ENCODE measurements around the gene PARD3B.

PARD3B gene

DNA sequence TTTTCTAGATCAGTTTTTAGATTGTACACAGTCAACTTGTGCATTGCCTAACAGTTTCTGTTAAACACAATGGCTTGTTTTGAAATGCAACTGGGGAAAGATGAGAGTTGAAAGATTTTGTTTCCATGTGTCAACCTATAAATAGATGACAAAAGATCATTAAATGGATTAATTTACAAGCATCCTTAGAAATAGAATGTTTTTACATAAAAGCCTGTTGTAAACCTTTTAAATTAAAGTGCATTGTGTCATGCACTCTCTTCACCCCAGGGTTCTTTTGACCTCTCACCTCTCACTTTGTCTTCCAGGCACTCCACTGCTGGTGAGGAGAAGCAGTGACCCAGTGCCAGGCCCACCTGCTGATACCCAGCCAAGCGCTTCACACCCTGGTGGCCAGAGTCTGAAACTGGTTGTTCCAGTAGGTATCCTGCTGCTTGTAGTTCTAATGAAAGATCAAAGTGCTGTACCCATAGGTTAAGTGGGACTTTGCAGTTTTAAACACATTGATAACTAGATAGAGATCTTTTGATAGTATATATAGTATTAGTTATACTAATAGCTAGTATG lies 502.1 kb downstream of the PARD3B start:
- Histone ChIP-seq H3K4me3 (ENCODE audit: control insufficient read depth in 1 of 7, extremely low read depth in 1 of 7, insufficient read depth in 4 of 7, low read depth in 2 of 7, low read length in 6 of 7) (no peak overlapping the region), H3K9me3 (ENCODE audit: control extremely low read depth in 1 of 5, control insufficient read depth in 4 of 5, insufficient read depth in 2 of 5, low read depth in 1 of 5, low read length in 4 of 5) (peaks cover 0 to 9% (median 2%) of the 10 kb centered on the region in 5 experiments), H3K27ac (ENCODE audit: insufficient read depth in 1 of 2, low read depth in 1 of 2, low read length in 2 of 2, poor library complexity in 1 of 2, severe bottlenecking in 2 of 2) (no peak overlapping the region), H3K27me3 (replicated peaks in 2 of 5; ENCODE audit: control insufficient read depth in 4 of 5, insufficient read depth in 5 of 5, low read length in 4 of 5) (no peaks in the 10 kb centered on the region), H3K36me3 (ENCODE audit: control insufficient read depth in 4 of 4, insufficient read depth in 4 of 4, low read length in 3 of 4) (no peaks in the 10 kb centered on the region), H3K4me1 (ENCODE audit: control extremely low read depth in 1 of 4, control insufficient read depth in 4 of 4, insufficient read depth in 4 of 4, low read length in 3 of 4) (peaks cover 0 to 3% (median 0%) of the 10 kb centered on the region in 4 experiments)
- CTCF ChIA-PET: no interaction called here
- DNase-seq: no peak
- no CpG with 5 or more reads among the region's 1 CpG for WGBS (ENCODE audit: insufficient coverage)
- POLR2A ChIA-PET: no interaction called here

DNA sequence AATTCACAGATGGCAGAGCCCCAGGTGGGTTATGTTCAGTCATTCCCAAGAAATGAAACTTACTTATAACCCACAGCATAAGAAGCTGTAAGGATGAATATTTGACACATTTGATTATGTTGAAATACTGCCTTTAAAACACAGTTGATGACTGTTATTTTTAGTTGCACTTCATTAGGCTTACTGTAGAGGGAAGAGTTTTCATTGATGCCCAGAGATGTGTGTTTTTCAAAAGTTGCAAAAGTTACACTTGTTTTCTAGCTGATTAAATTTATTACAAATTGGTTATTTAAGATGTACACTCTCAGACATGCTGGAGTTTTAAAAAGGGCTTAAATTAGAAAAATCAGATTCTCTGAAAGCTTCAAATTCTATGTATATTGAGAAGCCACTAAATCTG lies 506.1 kb downstream of the PARD3B start:
- Histone ChIP-seq H3K4me3 (ENCODE audit: control insufficient read depth in 1 of 7, extremely low read depth in 1 of 7, insufficient read depth in 4 of 7, low read depth in 2 of 7, low read length in 6 of 7) (no peak overlapping the region), H3K9me3 (ENCODE audit: control extremely low read depth in 1 of 5, control insufficient read depth in 4 of 5, insufficient read depth in 2 of 5, low read depth in 1 of 5, low read length in 4 of 5) (peaks cover 0 to 9% (median 2%) of the 10 kb centered on the region in 5 experiments), H3K4me1 (ENCODE audit: control extremely low read depth in 1 of 4, control insufficient read depth in 4 of 4, insufficient read depth in 4 of 4, low read length in 3 of 4) (peaks cover 0 to 5% (median 2%) of the 10 kb centered on the region in 4 experiments), H3K36me3 (ENCODE audit: control insufficient read depth in 4 of 4, insufficient read depth in 4 of 4, low read length in 3 of 4) (no peaks in the 10 kb centered on the region), H3K27me3 (replicated peaks in 2 of 5; ENCODE audit: control insufficient read depth in 4 of 5, insufficient read depth in 5 of 5, low read length in 4 of 5) (no peaks in the 10 kb centered on the region), H3K27ac (ENCODE audit: insufficient read depth in 1 of 2, low read depth in 1 of 2, low read length in 2 of 2, poor library complexity in 1 of 2, severe bottlenecking in 2 of 2) (no peak overlapping the region)
- ChIA-PET CTCF (no interaction called here), POLR2A (no interaction called here)
- DNase-seq: no peak

DNA sequence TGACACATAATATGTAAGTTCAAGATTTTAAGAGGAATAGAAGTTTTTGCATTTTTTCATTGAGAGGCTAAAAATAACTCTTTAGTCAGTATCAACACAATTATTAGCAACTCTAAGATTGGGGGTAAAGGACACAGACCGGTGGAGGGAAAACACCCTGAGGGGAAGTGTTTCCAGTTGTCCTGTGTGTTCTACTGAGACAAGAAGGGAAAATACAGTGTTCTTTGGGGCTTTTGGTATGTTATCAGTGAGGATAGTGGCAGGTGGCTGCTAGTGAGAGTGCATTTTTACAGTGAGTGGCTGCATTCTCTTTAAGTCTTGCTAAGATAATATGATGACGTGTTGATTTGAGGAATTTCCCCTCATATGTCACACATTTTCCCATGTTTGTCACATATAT lies 507.5 kb downstream of the PARD3B start:
- POLR2A ChIA-PET: no interaction called here
- 86% methylated on average over 1 of the region's 2 CpGs for WGBS (ENCODE audit: insufficient coverage)

DNA sequence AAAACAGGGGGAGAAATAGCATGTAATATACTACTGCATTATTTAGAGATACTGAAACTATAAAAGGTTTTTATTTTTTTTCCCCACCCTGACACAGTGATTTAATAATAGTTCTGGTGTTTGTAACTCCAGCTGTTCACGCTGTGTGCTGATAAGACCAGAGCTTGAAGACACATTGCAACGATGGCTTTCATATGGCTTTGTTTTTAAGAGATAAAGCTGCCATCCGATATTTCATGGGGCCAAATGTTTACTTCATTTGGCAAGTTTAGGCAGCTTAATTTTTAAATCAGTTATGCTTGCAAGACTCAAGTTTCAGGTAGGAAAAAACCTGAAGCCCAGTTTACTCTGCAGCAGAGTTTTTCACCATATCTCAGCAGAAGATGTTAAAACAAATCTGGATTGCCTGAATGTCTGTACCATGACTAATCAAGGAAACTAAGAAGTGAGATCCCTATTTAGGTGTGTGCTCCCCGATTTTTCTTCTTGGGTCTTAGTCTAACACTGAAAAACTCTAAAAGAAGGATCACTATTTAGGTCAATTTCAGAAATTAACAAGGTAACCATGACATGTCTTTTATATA lies 508.6 kb downstream of the PARD3B start:
- peaks cover 0 to 11% (median 2%) of the 10 kb centered on the region in 5 experiments for H3K9me3 ChIP-seq (ENCODE audit: control extremely low read depth in 1 of 5, control insufficient read depth in 4 of 5, insufficient read depth in 2 of 5, low read depth in 1 of 5, low read length in 4 of 5)
- ChIA-PET CTCF (no interaction called here), POLR2A (no interaction called here)
- H3K27ac ChIP-seq (ENCODE audit: insufficient read depth in 1 of 2, low read depth in 1 of 2, low read length in 2 of 2, poor library complexity in 1 of 2, severe bottlenecking in 2 of 2): no peak overlapping the region
- peak; percentile 45 to 90 (median 82) for DNase-seq
- peaks cover 0 to 5% (median 2%) of the 10 kb centered on the region in 4 experiments for H3K4me1 ChIP-seq (ENCODE audit: control extremely low read depth in 1 of 4, control insufficient read depth in 4 of 4, insufficient read depth in 4 of 4, low read length in 3 of 4)
- no peaks in the 10 kb centered on the region for H3K36me3 ChIP-seq (ENCODE audit: control insufficient read depth in 4 of 4, insufficient read depth in 4 of 4, low read length in 3 of 4)
- H3K27me3 ChIP-seq (replicated peaks in 2 of 5; ENCODE audit: control insufficient read depth in 4 of 5, insufficient read depth in 5 of 5, low read length in 4 of 5): no peaks in the 10 kb centered on the region
- no peak overlapping the region for H3K4me3 ChIP-seq (ENCODE audit: control insufficient read depth in 1 of 7, extremely low read depth in 1 of 7, insufficient read depth in 4 of 7, low read depth in 2 of 7, low read length in 6 of 7)
- 0% methylated on average over 3 of the region's 4 CpGs for WGBS (ENCODE audit: insufficient coverage)

More for the DNA sequence above, 507.5 kb downstream of the PARD3B start:
- H3K9me3 ChIP-seq (ENCODE audit: control extremely low read depth in 1 of 5, control insufficient read depth in 4 of 5, insufficient read depth in 2 of 5, low read depth in 1 of 5, low read length in 4 of 5): peaks cover 0 to 9% (median 2%) of the 10 kb centered on the region in 5 experiments
- no peak overlapping the region for H3K4me3 ChIP-seq (ENCODE audit: control insufficient read depth in 1 of 7, extremely low read depth in 1 of 7, insufficient read depth in 4 of 7, low read depth in 2 of 7, low read length in 6 of 7)
- H3K36me3 ChIP-seq (ENCODE audit: control insufficient read depth in 4 of 4, insufficient read depth in 4 of 4, low read length in 3 of 4): no peaks in the 10 kb centered on the region
- H3K4me1 ChIP-seq (ENCODE audit: control extremely low read depth in 1 of 4, control insufficient read depth in 4 of 4, insufficient read depth in 4 of 4, low read length in 3 of 4): peaks cover 0 to 5% (median 2%) of the 10 kb centered on the region in 4 experiments
- H3K27me3 ChIP-seq (replicated peaks in 2 of 5; ENCODE audit: control insufficient read depth in 4 of 5, insufficient read depth in 5 of 5, low read length in 4 of 5): no peaks in the 10 kb centered on the region
- no peak overlapping the region for H3K27ac ChIP-seq (ENCODE audit: insufficient read depth in 1 of 2, low read depth in 1 of 2, low read length in 2 of 2, poor library complexity in 1 of 2, severe bottlenecking in 2 of 2)
- CTCF ChIA-PET: no interaction called here
- peak in 2 of 3 donors; percentile 10 to 16 for DNase-seq

DNA sequence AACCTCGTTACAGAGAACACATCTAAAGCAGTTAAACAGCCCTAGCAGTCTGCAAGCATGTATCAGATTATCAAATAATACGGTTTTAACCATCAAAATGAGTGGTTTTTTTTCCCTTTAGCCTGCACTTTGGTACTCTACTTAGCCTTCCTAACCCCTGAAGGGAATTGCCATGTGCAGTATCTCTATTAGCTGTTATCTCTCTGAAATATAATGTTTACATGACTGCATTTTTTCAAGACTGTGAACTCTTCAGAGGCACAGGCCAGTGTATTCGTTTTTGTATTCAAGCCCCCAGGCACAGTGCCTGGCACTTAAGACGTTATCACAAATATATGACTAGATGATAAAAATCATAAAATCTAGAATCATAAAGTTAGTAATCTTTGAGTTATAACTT lies 509.5 kb downstream of the PARD3B start:
- H3K4me1 ChIP-seq (ENCODE audit: control extremely low read depth in 1 of 4, control insufficient read depth in 4 of 4, insufficient read depth in 4 of 4, low read length in 3 of 4): peaks cover 0 to 5% (median 2%) of the 10 kb centered on the region in 4 experiments
- 100% methylated on average over 2 of the region's 4 CpGs for WGBS (ENCODE audit: insufficient coverage)
- POLR2A ChIA-PET: no interaction called here
- no peak overlapping the region for H3K27ac ChIP-seq (ENCODE audit: insufficient read depth in 1 of 2, low read depth in 1 of 2, low read length in 2 of 2, poor library complexity in 1 of 2, severe bottlenecking in 2 of 2)
- H3K36me3 ChIP-seq (ENCODE audit: control insufficient read depth in 4 of 4, insufficient read depth in 4 of 4, low read length in 3 of 4): no peaks in the 10 kb centered on the region
- H3K27me3 ChIP-seq (replicated peaks in 2 of 5; ENCODE audit: control insufficient read depth in 4 of 5, insufficient read depth in 5 of 5, low read length in 4 of 5): no peaks in the 10 kb centered on the region
- H3K4me3 ChIP-seq (ENCODE audit: control insufficient read depth in 1 of 7, extremely low read depth in 1 of 7, insufficient read depth in 4 of 7, low read depth in 2 of 7, low read length in 6 of 7): no peak overlapping the region
- DNase-seq: no peak
- CTCF ChIA-PET: no interaction called here
- peaks cover 0 to 5% (median 0%) of the 10 kb centered on the region in 5 experiments for H3K9me3 ChIP-seq (ENCODE audit: control extremely low read depth in 1 of 5, control insufficient read depth in 4 of 5, insufficient read depth in 2 of 5, low read depth in 1 of 5, low read length in 4 of 5)

DNA sequence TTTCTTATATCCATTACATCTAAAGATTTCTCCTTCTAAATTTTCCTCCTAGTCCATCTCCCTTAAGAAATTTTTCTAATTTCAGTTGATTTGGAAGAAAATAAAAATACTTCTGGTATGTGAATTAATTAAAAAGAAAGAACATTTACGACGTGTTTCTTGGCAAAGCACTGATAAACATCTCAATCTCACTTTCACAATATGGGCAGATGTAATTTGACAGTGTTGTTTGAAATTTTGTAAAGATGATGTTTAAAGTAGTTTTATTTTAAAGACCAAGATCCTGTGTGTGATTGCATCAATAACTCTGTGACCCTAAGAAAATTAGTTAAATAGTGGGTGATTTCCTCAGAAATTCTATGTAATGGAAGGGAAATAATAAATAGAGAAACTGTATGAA lies 510.0 kb downstream of the PARD3B start:
- ChIA-PET POLR2A (no interaction called here), CTCF (no interaction called here)
- DNase-seq: no peak
- peaks cover 0 to 5% (median 0%) of the 10 kb centered on the region in 5 experiments for H3K9me3 ChIP-seq (ENCODE audit: control extremely low read depth in 1 of 5, control insufficient read depth in 4 of 5, insufficient read depth in 2 of 5, low read depth in 1 of 5, low read length in 4 of 5)
- no peaks in the 10 kb centered on the region for H3K36me3 ChIP-seq (ENCODE audit: control insufficient read depth in 4 of 4, insufficient read depth in 4 of 4, low read length in 3 of 4)
- no peaks in the 10 kb centered on the region for H3K27me3 ChIP-seq (replicated peaks in 2 of 5; ENCODE audit: control insufficient read depth in 4 of 5, insufficient read depth in 5 of 5, low read length in 4 of 5)
- H3K4me1 ChIP-seq (ENCODE audit: control extremely low read depth in 1 of 4, control insufficient read depth in 4 of 4, insufficient read depth in 4 of 4, low read length in 3 of 4): peaks cover 0 to 5% (median 2%) of the 10 kb centered on the region in 4 experiments
- no peak overlapping the region for H3K4me3 ChIP-seq (ENCODE audit: control insufficient read depth in 1 of 7, extremely low read depth in 1 of 7, insufficient read depth in 4 of 7, low read depth in 2 of 7, low read length in 6 of 7)
- H3K27ac ChIP-seq (ENCODE audit: insufficient read depth in 1 of 2, low read depth in 1 of 2, low read length in 2 of 2, poor library complexity in 1 of 2, severe bottlenecking in 2 of 2): no peak overlapping the region
- no CpG with 5 or more reads among the region's 2 CpGs for WGBS (ENCODE audit: insufficient coverage)

DNA sequence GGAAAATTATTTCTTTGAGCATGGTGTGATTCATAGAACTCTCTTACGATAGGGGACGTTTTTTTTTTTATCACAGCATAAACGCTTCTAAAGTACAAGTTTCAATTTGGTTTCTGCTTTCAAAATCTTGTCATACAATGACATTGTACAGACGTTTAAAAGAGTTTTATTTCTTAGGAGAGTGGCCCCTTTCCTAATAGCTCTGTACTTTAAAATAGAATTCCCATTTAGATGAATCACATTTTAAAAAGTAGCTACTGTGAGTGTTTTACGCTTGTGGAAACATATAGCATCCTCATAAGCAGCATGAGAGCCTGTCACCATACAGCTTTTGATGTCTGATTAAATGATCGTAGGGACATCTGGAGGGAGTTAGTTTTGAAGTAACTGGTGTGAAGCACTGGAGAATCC lies 510.9 kb downstream of the PARD3B start:
- Histone ChIP-seq H3K36me3 (ENCODE audit: control insufficient read depth in 4 of 4, insufficient read depth in 4 of 4, low read length in 3 of 4) (no peaks in the 10 kb centered on the region), H3K4me1 (ENCODE audit: control extremely low read depth in 1 of 4, control insufficient read depth in 4 of 4, insufficient read depth in 4 of 4, low read length in 3 of 4) (peaks cover 0 to 5% (median 2%) of the 10 kb centered on the region in 4 experiments), H3K27ac (ENCODE audit: insufficient read depth in 1 of 2, low read depth in 1 of 2, low read length in 2 of 2, poor library complexity in 1 of 2, severe bottlenecking in 2 of 2) (no peak overlapping the region), H3K9me3 (ENCODE audit: control extremely low read depth in 1 of 5, control insufficient read depth in 4 of 5, insufficient read depth in 2 of 5, low read depth in 1 of 5, low read length in 4 of 5) (peaks cover 0 to 5% (median 0%) of the 10 kb centered on the region in 5 experiments), H3K27me3 (replicated peaks in 2 of 5; ENCODE audit: control insufficient read depth in 4 of 5, insufficient read depth in 5 of 5, low read length in 4 of 5) (no peaks in the 10 kb centered on the region), H3K4me3 (ENCODE audit: control insufficient read depth in 1 of 7, extremely low read depth in 1 of 7, insufficient read depth in 4 of 7, low read depth in 2 of 7, low read length in 6 of 7) (no peak overlapping the region)
- ChIA-PET CTCF (no interaction called here), POLR2A (no interaction called here)
- WGBS (ENCODE audit: insufficient coverage): 100% methylated on average over 1 of the region's 6 CpGs
- DNase-seq: no peak
